PFSK-1 (cell line): ENCODE data around the gene PTPRT.

ENCODE experiments used
- FOXP2 ChIP-seq: optimal IDR thresholded peaks from 2 replicates; pipeline ENCODE3; 2011; ENCODE audit warnings: borderline replicate concordance, control low read depth, inconsistent platforms; ENCODE audit not compliant: insufficient read depth; ENCODE audit errors: extremely low read length, extremely low read depth
- POLR2AphosphoS5 ChIP-seq: IDR thresholded peaks from 2 replicates; pipeline ENCODE4 v1.6.1; 2012; ENCODE audit warnings: low read depth, mild to moderate bottlenecking, control low read depth, low read length, moderate library complexity
- REST ChIP-seq, 2 experiments: IDR thresholded peaks; 2 replicates each; pipeline versions ENCODE4 v1.6.1 to v1.8.0; 2011 to 2012; ENCODE audit warnings: low read depth in 2 of 2, low read length in 2 of 2, control low read depth in 1 of 2, inconsistent platforms in 1 of 2, mild to moderate bottlenecking in 1 of 2, moderate library complexity in 1 of 2; ENCODE audit not compliant: insufficient read depth in 1 of 2
- SIN3A ChIP-seq: IDR thresholded peaks from 2 replicates; pipeline ENCODE4 v1.6.1; 2012; ENCODE audit warnings: mild to moderate bottlenecking, low read length, moderate library complexity, borderline replicate concordance; ENCODE audit not compliant: insufficient read depth
- TAF1 ChIP-seq: IDR thresholded peaks from 2 replicates; pipeline ENCODE4 v1.6.1; 2012; ENCODE audit warnings: low read length, control low read depth, borderline replicate concordance; ENCODE audit not compliant: insufficient read depth

GRCh38 chr20:42975974-42976373 lies 213.7 kb downstream of the PTPRT start:
- TF ChIP-seq SIN3A (no peak), TAF1 (no peak), POLR2AphosphoS5 (no peak), REST (IDR thresholded peaks at IDR 0.05; ENCODE audit: insufficient read depth in 1 of 2, low read depth in 2 of 2, low read length in 2 of 2) (no peak), FOXP2 (no peak)
